Superior temporal gyrus (tissue), 1 donor: ENCODE data around the gene AGAP3.

Experiments
- DNase-seq: peaks from one replicate; pipeline ENCODE4 v3.0.0-alpha.2; 2016; ENCODE audit errors: extremely low spot score

Gene AGAP3

DNA sequence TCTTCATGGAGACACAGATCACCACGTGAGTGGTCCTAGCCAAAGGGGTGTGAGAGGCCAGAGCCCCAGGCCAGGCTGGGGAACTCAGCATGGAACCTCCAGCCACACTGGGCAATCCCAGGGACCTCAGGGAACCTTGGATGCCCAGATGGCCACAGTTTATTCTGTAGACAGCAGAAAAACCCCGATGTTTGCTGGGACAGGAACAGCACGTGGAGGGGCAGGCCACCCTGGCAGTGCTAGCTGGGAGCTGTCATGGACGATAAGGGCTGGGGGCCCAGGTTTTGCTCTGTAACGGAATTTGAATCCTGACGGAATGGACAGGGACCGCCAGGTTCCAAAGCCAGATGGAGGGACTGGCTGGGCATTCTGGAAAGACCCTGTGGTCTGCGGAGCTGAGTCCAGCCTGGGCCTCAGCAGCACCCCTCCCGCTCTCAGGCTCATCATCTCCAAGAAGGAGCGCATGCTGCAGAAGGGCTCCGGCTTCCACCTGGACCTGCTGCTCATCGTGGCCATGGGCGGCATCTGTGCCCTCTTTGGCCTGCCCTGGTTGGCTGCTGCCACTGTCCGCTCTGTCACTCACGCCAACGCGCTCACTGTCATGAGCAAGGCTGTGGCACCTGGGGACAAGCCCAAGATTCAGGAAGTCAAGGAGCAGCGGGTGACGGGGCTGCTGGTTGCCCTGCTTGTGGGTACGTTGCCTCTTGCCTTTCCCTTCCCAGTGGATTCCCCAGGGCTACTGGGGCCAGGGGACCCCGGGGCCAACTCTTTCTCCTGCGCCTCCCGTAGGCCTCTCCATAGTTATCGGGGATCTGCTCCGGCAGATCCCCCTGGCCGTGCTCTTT, 11.2 kb upstream of the AGAP3 start:
- DNase-seq, result no peak

DNA sequence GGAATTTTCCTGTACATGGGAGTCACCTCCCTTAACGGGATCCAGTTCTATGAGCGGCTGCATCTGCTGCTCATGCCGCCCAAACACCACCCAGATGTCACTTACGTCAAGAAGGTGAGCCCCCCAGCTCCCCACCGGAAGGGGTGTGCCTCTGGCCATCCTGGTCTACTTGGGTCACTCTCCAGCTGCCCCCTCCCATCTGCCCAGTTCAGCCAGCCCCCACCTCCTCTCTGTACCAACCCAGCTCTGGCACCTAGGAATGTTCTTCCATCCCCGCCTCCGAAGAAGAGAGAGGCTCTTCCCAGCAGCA, 10.7 kb upstream of the AGAP3 start:
- no peak for DNase-seq

GRCh38 chr7:151075978-151076426, 10.3 kb upstream of the AGAP3 start:
- no peak for DNase-seq

- no peak for DNase-seq
Observed at GRCh38 chr7:151076863-151077704, 9.2 kb upstream of the AGAP3 start.

- no peak for DNase-seq
Observed at GRCh38 chr7:151077705-151078232, 8.5 kb upstream of the AGAP3 start.

DNA sequence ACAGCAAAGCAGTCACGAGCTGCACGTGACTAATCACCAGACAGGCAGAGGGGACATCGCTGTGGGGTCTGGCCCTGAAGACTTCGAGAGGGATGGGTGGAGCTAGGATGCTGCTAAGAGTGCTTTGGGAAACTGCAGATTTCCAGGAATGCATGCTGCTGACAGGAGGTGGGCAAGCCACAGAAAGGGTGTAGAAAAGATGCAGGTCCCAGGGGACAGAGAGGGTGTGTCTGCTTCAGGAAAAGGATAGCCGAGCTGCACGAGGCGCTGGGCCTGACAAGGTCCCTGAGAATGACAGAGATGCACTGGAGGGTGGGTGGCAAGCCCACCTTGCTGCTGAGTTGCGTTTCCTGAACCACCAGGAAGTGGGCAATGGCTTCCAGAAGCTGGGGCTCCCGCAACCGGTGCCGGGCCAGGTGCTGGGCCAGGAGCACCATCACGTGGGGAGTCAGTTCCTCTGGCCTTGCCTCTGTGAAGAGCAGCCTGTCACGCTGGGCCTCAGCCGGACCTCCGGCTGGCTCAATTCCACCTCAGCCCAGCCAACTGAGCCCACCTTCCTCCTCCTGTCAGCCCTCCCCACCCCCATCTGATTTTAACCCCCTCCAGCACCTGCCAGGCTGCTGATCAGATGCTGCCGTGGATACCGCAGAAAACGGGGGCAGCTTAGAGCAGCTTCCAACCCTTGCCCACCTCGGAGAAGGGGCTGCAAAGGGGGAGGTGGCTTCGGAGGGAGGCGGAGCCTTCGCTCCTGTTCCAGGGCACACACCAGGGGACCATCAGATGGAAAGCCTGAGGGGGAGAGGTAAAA, 7.8 kb upstream of the AGAP3 start:
- no peak for DNase-seq

DNA sequence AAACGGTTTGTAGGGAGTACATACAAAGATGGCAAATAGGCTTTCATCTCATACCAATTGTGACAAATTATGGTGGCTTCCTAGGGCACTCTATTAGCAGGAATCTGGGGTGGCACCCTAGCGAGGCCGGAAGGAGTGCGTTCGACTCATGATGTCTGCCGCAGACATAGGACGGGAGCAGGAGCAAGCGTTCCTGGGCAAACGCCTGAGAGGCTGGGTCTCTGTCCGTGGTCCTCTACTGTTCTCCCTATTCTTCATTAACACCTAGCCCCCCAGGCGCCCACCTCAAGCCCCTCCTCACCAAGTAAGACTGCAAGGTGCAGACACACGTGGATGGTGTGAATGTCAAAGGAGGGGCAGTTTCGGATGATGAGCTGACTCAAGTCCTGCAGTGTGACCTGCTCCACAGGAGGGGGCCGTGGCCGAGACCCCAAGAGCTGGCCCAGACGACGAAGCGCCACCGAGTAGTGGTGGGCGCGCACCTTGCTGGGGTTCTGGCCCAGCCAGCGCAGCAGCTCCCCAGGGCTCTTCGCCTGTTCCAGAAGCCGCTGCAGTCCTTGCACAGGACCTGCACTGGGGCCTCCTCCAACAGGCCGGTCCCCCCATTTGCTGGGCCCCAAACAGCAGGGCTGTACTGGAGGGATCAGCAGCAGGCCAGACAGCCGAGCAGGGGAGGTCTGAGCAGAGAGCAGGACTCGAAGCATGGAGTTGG, 6.9 kb upstream of the AGAP3 start:
- no peak for DNase-seq

DNA sequence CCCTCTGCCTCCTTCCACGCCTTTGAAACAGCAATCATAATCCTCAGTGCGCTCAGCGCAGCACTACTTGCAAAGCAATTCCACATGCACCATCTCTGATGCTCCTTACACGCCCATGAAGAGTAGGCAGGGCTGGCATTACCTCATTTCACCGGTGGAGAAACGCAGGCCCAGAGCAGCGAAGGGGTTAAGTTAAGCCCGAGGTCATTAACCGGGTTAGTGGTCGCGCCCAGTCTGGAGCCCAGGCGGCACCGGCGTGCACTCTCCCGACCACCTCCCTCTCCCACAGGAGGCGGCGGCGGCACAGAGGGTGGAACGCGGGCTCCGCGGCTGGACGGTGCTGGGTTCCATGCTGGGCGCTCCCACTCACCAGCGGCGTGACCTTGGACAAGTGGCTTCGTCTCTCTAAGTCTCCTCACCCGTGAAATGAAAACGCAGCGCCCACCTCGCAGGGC, 6.2 kb upstream of the AGAP3 start:
- no peak for DNase-seq

GRCh38 chr7:151080522-151081169, 5.6 kb upstream of the AGAP3 start, which contains the start of gene FASTK:
TSS of gene FASTK (minus strand) at chr7:151080809. CDS start at chr7:151080766, 43 bp downstream.
- DNase-seq, result peak; percentile 96

GRCh38 chr7:151081170-151082101, 4.8 kb upstream of the AGAP3 start:
- no peak for DNase-seq

- DNase-seq, result no peak
Observed at GRCh38 chr7:151082141-151083070, 3.9 kb upstream of the AGAP3 start.

- peak; percentile 68 for DNase-seq
Observed at GRCh38 chr7:151083071-151083823, 3.0 kb upstream of the AGAP3 start, which contains the start of gene TMUB1. TSS of gene TMUB1 (minus strand) at chr7:151083493. CDS start at chr7:151082563, 930 bp downstream.

- no peak for DNase-seq
Observed at GRCh38 chr7:151083824-151084160, 2.5 kb upstream of the AGAP3 start.

DNA sequence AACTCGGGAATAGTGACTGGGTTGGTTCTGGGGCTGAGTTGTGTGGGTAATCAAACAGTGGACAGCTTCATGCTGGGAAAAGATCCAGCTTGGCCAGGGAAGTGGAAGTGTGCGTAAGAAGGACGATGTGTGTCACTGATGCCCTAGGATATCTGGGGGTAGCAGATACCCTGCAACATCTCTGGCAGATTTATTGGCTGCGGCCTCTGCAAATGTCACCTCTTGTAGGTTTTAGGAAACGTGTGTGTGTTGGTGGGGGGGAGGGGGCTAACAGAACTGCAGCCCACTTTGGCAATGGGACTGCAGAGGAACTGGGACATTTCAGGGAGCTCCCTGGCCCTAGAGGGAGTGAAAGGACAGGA, 965 bp upstream of the AGAP3 start:
- no peak for DNase-seq

- no peak for DNase-seq
Observed at GRCh38 chr7:151086802-151087244, 548 bp downstream of the AGAP3 start.

DNA sequence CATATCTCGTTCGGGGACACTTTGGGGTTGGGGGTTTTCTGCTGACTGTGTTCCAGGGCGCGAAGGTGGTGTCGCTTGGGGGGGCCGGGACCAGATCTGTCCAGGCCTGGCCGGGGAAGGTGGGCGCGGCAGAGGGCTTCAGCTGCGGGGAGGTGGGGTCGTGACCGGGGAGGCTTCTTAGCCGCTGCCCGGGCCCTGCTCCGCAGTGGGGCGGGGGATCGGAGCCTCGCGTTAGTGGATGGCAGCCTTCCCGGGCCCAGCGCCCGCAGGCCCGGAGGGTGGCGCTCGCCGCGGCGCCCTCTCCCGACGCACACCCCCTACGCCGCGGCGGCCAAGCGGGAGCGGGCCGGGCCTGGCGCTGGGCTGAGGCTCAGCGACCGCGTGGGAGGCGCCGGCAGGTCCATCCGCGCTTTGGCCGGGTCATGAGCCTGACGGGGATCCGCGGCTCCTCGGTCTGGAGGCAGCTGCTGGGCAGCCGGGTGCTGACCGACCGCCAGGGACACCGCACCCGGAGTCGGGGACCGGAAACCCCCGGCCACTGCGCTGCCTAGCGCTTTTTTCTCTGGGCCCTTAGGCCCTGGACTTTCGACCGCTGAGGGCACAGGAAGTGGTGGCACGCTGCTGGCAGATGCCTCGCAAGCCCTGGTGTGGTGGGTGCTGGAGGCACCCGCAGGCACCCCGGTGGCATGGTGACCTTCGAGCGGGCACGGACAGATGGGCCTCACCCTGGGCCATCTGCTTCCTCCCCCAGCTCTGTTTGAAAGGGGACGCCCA, 1.2 kb downstream of the AGAP3 start:
- peak; percentile 65 for DNase-seq
